ENCODE results near the gene F2R. TPM values are rescaled to one million over a fixed set of nuclear protein-coding genes. Genes with fewer than 3 reads are reported as not detected.

The F2R gene
- total and polyA plus RNA-seq, 9 of the 15 experiments (the other 6 are each of a cell fraction or from before 2014, with no cell fraction given) = 4.0 to 34.7 (median 15.1) TPM

GRCh38 chr5:76679231-76679630 is 36.7 kb upstream of the F2R start:
- CTCF ChIA-PET (ENCODE audit: low intra/inter-chr PET ratio) = no interaction called here
- 49% methylated on average over 3 of the region's 3 CpGs for WGBS (ENCODE audit: insufficient coverage, low coverage, missing lambda C conversion rate)
- TF ChIP-seq ZNF431 (CRISPR knock-in tag; IDR thresholded peaks at IDR 0.05) = no peak
- TF ChIP-seq ZNF518B (CRISPR knock-in tag; IDR thresholded peaks at IDR 0.05) = no peak
- no peak for TF ChIP-seq SAFB2 (IDR thresholded peaks at IDR 0.05; ENCODE audit: borderline replicate concordance, low read depth, low read length, severe bottlenecking)
- TF ChIP-seq SLC30A9 (CRISPR knock-in tag; IDR thresholded peaks at IDR 0.05) = no peak
- TF ChIP-seq GABPB2 (CRISPR knock-in tag; conservative IDR thresholded peaks at IDR 0.05) = no peak
- TF ChIP-seq IRF2 (CRISPR knock-in tag; IDR thresholded peaks at IDR 0.05) = no peak
- no peak for TF ChIP-seq HMG20A (CRISPR knock-in tag; conservative IDR thresholded peaks at IDR 0.05)
- no peak for TF ChIP-seq ZNF318 (IDR thresholded peaks at IDR 0.05; ENCODE audit: borderline replicate concordance in 1 of 2, low read depth in 1 of 2)
- TF ChIP-seq PCBP1 (IDR thresholded peaks at IDR 0.05; ENCODE audit: low read depth, low read length, poor library complexity, severe bottlenecking) = no peak
- no peak for TF ChIP-seq MLX (CRISPR knock-in tag; conservative IDR thresholded peaks at IDR 0.05)

More at GRCh38 chr5:76679231-76679630, 36.7 kb upstream of the F2R start:
- no peak overlapping the region for H3K4me2 ChIP-seq (ENCODE audit: insufficient read depth, low read length)
- no peak overlapping the region for H3K9ac ChIP-seq (ENCODE audit: insufficient read depth in 1 of 2, low read depth in 2 of 2, low read length in 2 of 2)
- no peak overlapping the region for H3K27ac ChIP-seq (ENCODE audit: extremely low read depth, low read depth, low read length)
- H3K79me2 ChIP-seq (ENCODE audit: control insufficient read depth, insufficient read depth, low read length) = no peaks in the 10 kb centered on the region
- in situ Hi-C loops (cut with MboI) (no loop called here), intact Hi-C loops (cut with micrococcal nuclease) (no loop called here)
- no peaks in the 10 kb centered on the region for H3K9me1 ChIP-seq (ENCODE audit: control insufficient read depth, insufficient read depth, low read length)
- no peak overlapping the region for H2AFZ ChIP-seq (ENCODE audit: low read depth, low read length)
- H3K4me1 ChIP-seq (replicated peaks in 1 of 2; ENCODE audit: control insufficient read depth in 2 of 2, insufficient read depth in 2 of 2, low read length in 2 of 2) = no peaks in the 10 kb centered on the region; a peak in 1 of 5 replicates
- no peaks in the 10 kb centered on the region for H3K27me3 ChIP-seq (ENCODE audit: control insufficient read depth in 2 of 2, insufficient read depth in 2 of 2, low read length in 2 of 2)
- 0 out of 3 replicates have a peak, but pooled peaks cover 3% of the 10 kb centered on the region for H3K36me3 ChIP-seq (ENCODE audit: control insufficient read depth, insufficient read depth, low read length)
- POLR2A ChIA-PET = no interaction called here
- H3K9me3 ChIP-seq (replicated peaks; ENCODE audit: control insufficient read depth, insufficient read depth, low read depth, low read length) = no peaks in the 10 kb centered on the region
- DNase-seq (ENCODE audit: extremely low read depth in 1 of 4, low spot score in 3 of 4) (no peak), ATAC-seq (no peak), FAIRE-seq (no peak)
- no TSS peak for BruUV-seq (replicated peaks)
- H4K20me1 ChIP-seq (replicated peaks; ENCODE audit: control insufficient read depth, insufficient read depth, low read length) = no peaks in the 10 kb centered on the region
- no peak overlapping the region for H3K4me3 ChIP-seq
